Activated CD4-positive, alpha-beta T cell treated with anti-CD3 and anti-CD28 coated beads, Interleukin-2, amount 10 ng/mL, durations not matched to agents 24 days and 14 days (primary cell): ENCODE measurements around the gene PAM. TPM values are rescaled to one million over a fixed set of nuclear protein-coding genes. Genes with fewer than 3 reads are reported as not detected.
A peak's percentile ranks its signal among the peaks of the same experiment; 100 is the strongest.

Source experiments
- DNase-seq: peaks from one replicate; pipeline ENCODE4 v3.0.0; 2022
- H3K27ac Mint-ChIP-seq: one replicate; pipeline ENCODE4 v1.8.0; 2022; ENCODE audit warnings: mild to moderate bottlenecking, mixed read lengths
- H3K27me3 Mint-ChIP-seq: one replicate; pipeline ENCODE4 v1.8.0; 2022; ENCODE audit warnings: mixed read lengths
- H3K36me3 Mint-ChIP-seq: one replicate; pipeline ENCODE4 v1.8.0; 2022; ENCODE audit warnings: low read depth, mild to moderate bottlenecking, mixed read lengths
- H3K4me1 Mint-ChIP-seq: one replicate; pipeline ENCODE4 v1.8.0; 2021; ENCODE audit warnings: mixed read lengths
- H3K4me3 Mint-ChIP-seq: one replicate; pipeline ENCODE4 v1.8.0; 2022; ENCODE audit warnings: mild to moderate bottlenecking, moderate library complexity, mixed read lengths
- H3K9me3 Mint-ChIP-seq: one replicate; pipeline ENCODE4 v1.8.0; 2021; ENCODE audit warnings: mixed read lengths
- intact Hi-C: fragments of 100-400 bp; cut with micrococcal nuclease; formaldehyde crosslinking; loops from one replicate; pipeline ENCODE4 v1.15.1; 2023
- total RNA-seq: library from RNA; stranded (reverse); gene quantifications from 2 replicates; pipeline ENCODE4 v1.2.3, GENCODE V29; 2022

The PAM gene
- total RNA-seq, 1 donor from 2014 or later, result 72.2 TPM

- no peaks in the 10 kb centered on the region for H3K9me3 Mint-ChIP-seq
- H3K27ac Mint-ChIP-seq, result peak overlapping the region; percentile 23
- peaks cover 58% of the 10 kb centered on the region for H3K4me1 Mint-ChIP-seq
- H3K4me3 Mint-ChIP-seq, result peak overlapping the region; percentile 1
- DNase-seq, result no peak
- intact Hi-C loops, result loop anchor here (5.0 kb wide), 2 partner anchors 498 to 1857 kb away; partner anchors contain the start of genes MACIR and ST8SIA4
- H3K27me3 Mint-ChIP-seq, result no peaks in the 10 kb centered on the region
- H3K36me3 Mint-ChIP-seq, result peaks cover 17% of the 10 kb centered on the region
Observed at GRCh38 chr5:102759700-102760099, 4.6 kb downstream of the PAM start.

- Mint-ChIP-seq H3K27me3 (no peaks in the 10 kb centered on the region), H3K9me3 (no peaks in the 10 kb centered on the region), H3K27ac (peak overlapping the region; percentile 83), H3K36me3 (peaks cover 21% of the 10 kb centered on the region), H3K4me3 (peak overlapping the region; percentile 54), H3K4me1 (peaks cover 69% of the 10 kb centered on the region)
- intact Hi-C loops, result loop anchor here (5.0 kb wide), 1 partner anchor 496 kb away; the partner anchor contains the start of gene MACIR
- peak; percentile 57 for DNase-seq
Observed at GRCh38 chr5:102760815-102761214, 5.7 kb downstream of the PAM start.

- peak; percentile 69 for DNase-seq
- Mint-ChIP-seq H3K4me3 (peak overlapping the region; percentile 82), H3K4me1 (peaks cover 68% of the 10 kb centered on the region), H3K36me3 (peaks cover 21% of the 10 kb centered on the region), H3K27ac (peak overlapping the region; percentile 90), H3K27me3 (no peaks in the 10 kb centered on the region), H3K9me3 (no peaks in the 10 kb centered on the region)
- intact Hi-C loops, result loop anchor here (1.0 to 5.0 kb wide), 5 partner anchors 8 to 495 kb away; partner anchors contain the start of genes GIN1, MACIR and PPIP5K2
Observed at GRCh38 chr5:102762095-102762534, 7.0 kb downstream of the PAM start.

GRCh38 chr5:102762562-102763227 lies 7.6 kb downstream of the PAM start:
- intact Hi-C loops, result loop anchor here (1.0 to 5.0 kb wide), 5 partner anchors 8 to 495 kb away; partner anchors contain the start of genes GIN1, MACIR and PPIP5K2
- Mint-ChIP-seq H3K9me3 (no peaks in the 10 kb centered on the region), H3K27me3 (no peaks in the 10 kb centered on the region), H3K4me3 (peak overlapping the region; percentile 82), H3K36me3 (peaks cover 22% of the 10 kb centered on the region), H3K27ac (peak overlapping the region; percentile 90), H3K4me1 (peaks cover 70% of the 10 kb centered on the region)
- DNase-seq, result no peak

- Mint-ChIP-seq H3K27me3 (no peaks in the 10 kb centered on the region), H3K4me3 (peak overlapping the region; percentile 77), H3K36me3 (peaks cover 20% of the 10 kb centered on the region), H3K27ac (peak overlapping the region; percentile 87), H3K9me3 (no peaks in the 10 kb centered on the region), H3K4me1 (peaks cover 65% of the 10 kb centered on the region)
- no peak for DNase-seq
- intact Hi-C loops, result loop anchor here (2.0 to 5.0 kb wide), 2 partner anchors 357 to 494 kb away; partner anchors contain the start of genes GIN1, MACIR and PPIP5K2
Observed at GRCh38 chr5:102763734-102764133, 8.6 kb downstream of the PAM start.

GRCh38 chr5:102764381-102765004 lies 9.4 kb downstream of the PAM start:
- intact Hi-C loops, result loop anchor here (5.0 kb wide), 1 partner anchor 493 kb away; the partner anchor contains the start of gene MACIR
- Mint-ChIP-seq H3K4me3 (peak overlapping the region; percentile 66), H3K9me3 (no peaks in the 10 kb centered on the region), H3K27me3 (no peaks in the 10 kb centered on the region), H3K27ac (peak overlapping the region; percentile 78), H3K36me3 (peaks cover 19% of the 10 kb centered on the region), H3K4me1 (peaks cover 62% of the 10 kb centered on the region)
- peak; percentile 58 for DNase-seq

- peak overlapping the region; percentile 66 for H3K4me3 Mint-ChIP-seq
- peaks cover 57% of the 10 kb centered on the region for H3K4me1 Mint-ChIP-seq
- H3K27me3 Mint-ChIP-seq, result no peaks in the 10 kb centered on the region
- intact Hi-C loops, result no loop called here
- H3K9me3 Mint-ChIP-seq, result no peaks in the 10 kb centered on the region
- H3K27ac Mint-ChIP-seq, result peak overlapping the region; percentile 78
- no peak for DNase-seq
- H3K36me3 Mint-ChIP-seq, result peaks cover 19% of the 10 kb centered on the region
Observed at GRCh38 chr5:102765350-102765749, 10.2 kb downstream of the PAM start.

GRCh38 chr5:102766295-102767090 lies 11.4 kb downstream of the PAM start:
- H3K27me3 Mint-ChIP-seq, result no peaks in the 10 kb centered on the region
- peak overlapping the region; percentile 61 for H3K27ac Mint-ChIP-seq
- no peaks in the 10 kb centered on the region for H3K9me3 Mint-ChIP-seq
- peaks cover 54% of the 10 kb centered on the region for H3K4me1 Mint-ChIP-seq
- no peak overlapping the region for H3K4me3 Mint-ChIP-seq
- intact Hi-C loops, result no loop called here
- peaks cover 19% of the 10 kb centered on the region for H3K36me3 Mint-ChIP-seq
- DNase-seq, result no peak

- peaks cover 21% of the 10 kb centered on the region for H3K36me3 Mint-ChIP-seq
- H3K9me3 Mint-ChIP-seq, result no peaks in the 10 kb centered on the region
- H3K4me3 Mint-ChIP-seq, result no peak overlapping the region
- peaks cover 54% of the 10 kb centered on the region for H3K4me1 Mint-ChIP-seq
- no peaks in the 10 kb centered on the region for H3K27me3 Mint-ChIP-seq
- no peak for DNase-seq
- intact Hi-C loops, result loop anchor here (1.0 kb wide), 1 partner anchor 10 kb away; no protein-coding TSS in a partner anchor
- H3K27ac Mint-ChIP-seq, result peak overlapping the region; percentile 76
Observed at GRCh38 chr5:102767862-102768261, 12.8 kb downstream of the PAM start.

- Mint-ChIP-seq H3K9me3 (peaks cover 7% of the 10 kb centered on the region), H3K27me3 (no peaks in the 10 kb centered on the region), H3K4me3 (no peak overlapping the region), H3K27ac (peak overlapping the region; percentile 11), H3K36me3 (peaks cover 22% of the 10 kb centered on the region), H3K4me1 (peaks cover 37% of the 10 kb centered on the region)
- no peak for DNase-seq
- intact Hi-C loops, result no loop called here
Observed at GRCh38 chr5:102770803-102771202, 15.7 kb downstream of the PAM start.

- peaks cover 41% of the 10 kb centered on the region for H3K4me1 Mint-ChIP-seq
- H3K27ac Mint-ChIP-seq, result peak overlapping the region; percentile 84
- DNase-seq, result no peak
- peaks cover 25% of the 10 kb centered on the region for H3K36me3 Mint-ChIP-seq
- H3K4me3 Mint-ChIP-seq, result peak overlapping the region; percentile 62
- peaks cover 12% of the 10 kb centered on the region for H3K9me3 Mint-ChIP-seq
- H3K27me3 Mint-ChIP-seq, result no peaks in the 10 kb centered on the region
- intact Hi-C loops, result no loop called here
Observed at GRCh38 chr5:102771435-102771834, 16.3 kb downstream of the PAM start.

GRCh38 chr5:102772273-102772672 lies 17.2 kb downstream of the PAM start:
- Mint-ChIP-seq H3K9me3 (peaks cover 12% of the 10 kb centered on the region), H3K27ac (peak overlapping the region; percentile 84), H3K27me3 (no peaks in the 10 kb centered on the region), H3K4me3 (peak overlapping the region; percentile 62), H3K36me3 (peaks cover 23% of the 10 kb centered on the region), H3K4me1 (peaks cover 48% of the 10 kb centered on the region)
- intact Hi-C loops, result no loop called here
- DNase-seq, result no peak

- Mint-ChIP-seq H3K27me3 (no peaks in the 10 kb centered on the region), H3K36me3 (peaks cover 20% of the 10 kb centered on the region), H3K27ac (no peak overlapping the region), H3K4me1 (peaks cover 47% of the 10 kb centered on the region), H3K9me3 (peaks cover 12% of the 10 kb centered on the region), H3K4me3 (no peak overlapping the region)
- intact Hi-C loops, result no loop called here
- no peak for DNase-seq
Observed at GRCh38 chr5:102773133-102773532, 18.0 kb downstream of the PAM start.
